Gastroesophageal sphincter (tissue), 3 donors: ENCODE results near the gene WFDC1.

Experiments
- EP300 ChIP-seq: sonication (generic); formaldehyde crosslinking; IDR thresholded peaks from one replicate; pipeline ENCODE4 v1.6.1; 2017; ENCODE audit warnings: antibody characterized with exemption, mild to moderate bottlenecking
- POLR2A ChIP-seq, 2 donors: fragments of 450-650 bp; IDR thresholded peaks; one replicate each; pipeline ENCODE4 v1.6.1; 2017; ENCODE audit warnings: antibody characterized with exemption in 2 of 2, mild to moderate bottlenecking in 2 of 2, moderate library complexity in 1 of 2
- POLR2AphosphoS5 ChIP-seq: sonication (generic); formaldehyde crosslinking; IDR thresholded peaks from one replicate; pipeline ENCODE4 v1.6.1; 2017; ENCODE audit warnings: antibody characterized with exemption
- TF ChIP-seq, protein P1 (sequence below), 4 experiments: fragments of 200-600 bp in 2 of 4; fragments of 450-650 bp in 2 of 4; sonication (generic) in 1 of 4; IDR thresholded peaks; one replicate each; pipeline ENCODE4 v1.5.1; 2017 to 2019; ENCODE audit warnings: antibody characterized with exemption in 4 of 4, mild to moderate bottlenecking in 2 of 4, moderate library complexity in 2 of 4

DNA sequence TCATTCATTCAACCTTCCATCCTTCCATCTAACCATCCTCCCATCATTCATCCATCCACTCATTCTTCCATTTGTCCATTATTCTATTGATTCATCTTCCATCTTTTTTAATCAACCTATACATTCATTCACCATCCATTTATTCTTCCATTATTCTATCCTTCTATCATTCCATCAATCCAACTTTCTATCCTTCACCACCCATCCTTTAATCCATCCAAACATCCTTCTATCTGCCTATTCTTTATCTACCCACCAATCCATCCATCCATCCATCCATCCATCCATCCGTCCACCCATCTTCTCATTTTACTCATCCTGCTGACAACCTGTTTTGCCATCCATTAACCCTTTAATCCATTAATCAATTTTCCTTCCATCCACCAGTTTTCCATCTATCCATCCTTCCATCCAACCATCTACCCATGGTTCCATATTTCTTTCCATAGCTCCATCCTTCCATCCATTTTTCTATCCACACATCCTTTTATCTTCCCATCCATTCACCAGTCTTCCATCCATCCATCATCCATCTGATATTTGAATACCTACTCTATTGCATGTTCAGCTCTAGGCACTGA is 21.8 kb upstream of the WFDC1 start:
- TF ChIP-seq POLR2A (IDR thresholded peaks at IDR 0.05) (no peak), EP300 (no peak), POLR2AphosphoS5 (no peak)
- TF ChIP-seq, protein P1, sequence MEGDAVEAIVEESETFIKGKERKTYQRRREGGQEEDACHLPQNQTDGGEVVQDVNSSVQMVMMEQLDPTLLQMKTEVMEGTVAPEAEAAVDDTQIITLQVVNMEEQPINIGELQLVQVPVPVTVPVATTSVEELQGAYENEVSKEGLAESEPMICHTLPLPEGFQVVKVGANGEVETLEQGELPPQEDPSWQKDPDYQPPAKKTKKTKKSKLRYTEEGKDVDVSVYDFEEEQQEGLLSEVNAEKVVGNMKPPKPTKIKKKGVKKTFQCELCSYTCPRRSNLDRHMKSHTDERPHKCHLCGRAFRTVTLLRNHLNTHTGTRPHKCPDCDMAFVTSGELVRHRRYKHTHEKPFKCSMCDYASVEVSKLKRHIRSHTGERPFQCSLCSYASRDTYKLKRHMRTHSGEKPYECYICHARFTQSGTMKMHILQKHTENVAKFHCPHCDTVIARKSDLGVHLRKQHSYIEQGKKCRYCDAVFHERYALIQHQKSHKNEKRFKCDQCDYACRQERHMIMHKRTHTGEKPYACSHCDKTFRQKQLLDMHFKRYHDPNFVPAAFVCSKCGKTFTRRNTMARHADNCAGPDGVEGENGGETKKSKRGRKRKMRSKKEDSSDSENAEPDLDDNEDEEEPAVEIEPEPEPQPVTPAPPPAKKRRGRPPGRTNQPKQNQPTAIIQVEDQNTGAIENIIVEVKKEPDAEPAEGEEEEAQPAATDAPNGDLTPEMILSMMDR (IDR thresholded peaks at IDR 0.05) = no peak
